Neural crest cell (in vitro differentiated cells): ENCODE measurements around the gene NFATC1. TPM values are rescaled to one million over a fixed set of nuclear protein-coding genes. Genes with fewer than 3 reads are reported as not detected.

Experiments used
- DNase-seq: peaks from one replicate; pipeline ENCODE4 v3.0.0; 2021; ENCODE audit warnings: low read depth, mixed read lengths, low spot score
- H3K27ac Mint-ChIP-seq: one replicate; pipeline ENCODE4 v1.8.0; 2021; ENCODE audit warnings: mild to moderate bottlenecking, mixed read lengths; ENCODE audit not compliant: unreplicated experiment
- H3K27me3 Mint-ChIP-seq: 2 replicates; pipeline ENCODE4 v1.8.0; 2021; ENCODE audit warnings: low read depth, mild to moderate bottlenecking, mixed read lengths
- H3K36me3 Mint-ChIP-seq: 2 replicates; pipeline ENCODE4 v1.8.0; 2021; ENCODE audit warnings: low read depth, mild to moderate bottlenecking, mixed read lengths
- H3K4me1 Mint-ChIP-seq: 2 replicates; pipeline ENCODE4 v1.8.0; 2021; ENCODE audit warnings: mixed read lengths
- H3K4me3 Mint-ChIP-seq: one replicate; pipeline ENCODE4 v1.8.0; 2021; ENCODE audit warnings: mild to moderate bottlenecking, mixed read lengths
- H3K9me3 Mint-ChIP-seq: 2 replicates; pipeline ENCODE4 v1.8.0; 2021; ENCODE audit warnings: mixed read lengths
- total RNA-seq: library from RNA; stranded (reverse); gene quantifications from 2 replicates; pipeline ENCODE4 v1.2.1, GENCODE V29; 2021
- TF ChIP-seq, protein P1 (sequence below): fragments of 200-600 bp; sonication (generic); conservative IDR thresholded peaks from 2 replicates; pipeline ENCODE4 v1.5.0; 2021; ENCODE audit warnings: antibody characterized with exemption, mild to moderate bottlenecking

Gene NFATC1
- total RNA-seq, 1 donor from 2014 or later: 2.4 TPM

- peaks cover 7% of the 10 kb centered on the region for H3K27me3 Mint-ChIP-seq
- no peak for DNase-seq
- H3K36me3 Mint-ChIP-seq: no peaks in the 10 kb centered on the region
- peaks cover 6% of the 10 kb centered on the region for H3K4me1 Mint-ChIP-seq
- H3K27ac Mint-ChIP-seq: no peak overlapping the region
- TF ChIP-seq, protein P1, sequence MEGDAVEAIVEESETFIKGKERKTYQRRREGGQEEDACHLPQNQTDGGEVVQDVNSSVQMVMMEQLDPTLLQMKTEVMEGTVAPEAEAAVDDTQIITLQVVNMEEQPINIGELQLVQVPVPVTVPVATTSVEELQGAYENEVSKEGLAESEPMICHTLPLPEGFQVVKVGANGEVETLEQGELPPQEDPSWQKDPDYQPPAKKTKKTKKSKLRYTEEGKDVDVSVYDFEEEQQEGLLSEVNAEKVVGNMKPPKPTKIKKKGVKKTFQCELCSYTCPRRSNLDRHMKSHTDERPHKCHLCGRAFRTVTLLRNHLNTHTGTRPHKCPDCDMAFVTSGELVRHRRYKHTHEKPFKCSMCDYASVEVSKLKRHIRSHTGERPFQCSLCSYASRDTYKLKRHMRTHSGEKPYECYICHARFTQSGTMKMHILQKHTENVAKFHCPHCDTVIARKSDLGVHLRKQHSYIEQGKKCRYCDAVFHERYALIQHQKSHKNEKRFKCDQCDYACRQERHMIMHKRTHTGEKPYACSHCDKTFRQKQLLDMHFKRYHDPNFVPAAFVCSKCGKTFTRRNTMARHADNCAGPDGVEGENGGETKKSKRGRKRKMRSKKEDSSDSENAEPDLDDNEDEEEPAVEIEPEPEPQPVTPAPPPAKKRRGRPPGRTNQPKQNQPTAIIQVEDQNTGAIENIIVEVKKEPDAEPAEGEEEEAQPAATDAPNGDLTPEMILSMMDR: no peak
- no peak overlapping the region for H3K4me3 Mint-ChIP-seq
- H3K9me3 Mint-ChIP-seq: no peaks in the 10 kb centered on the region
These were observed 115.1 kb downstream of the NFATC1 start for GRCh38 chr18:79510731-79511241.

- no peaks in the 10 kb centered on the region for H3K9me3 Mint-ChIP-seq
- DNase-seq: no peak
- peaks cover 6% of the 10 kb centered on the region for H3K4me1 Mint-ChIP-seq
- H3K36me3 Mint-ChIP-seq: no peaks in the 10 kb centered on the region
- H3K27me3 Mint-ChIP-seq: peaks cover 7% of the 10 kb centered on the region
- TF ChIP-seq, protein P1: no peak
- H3K4me3 Mint-ChIP-seq: no peak overlapping the region
- H3K27ac Mint-ChIP-seq: no peak overlapping the region
These were observed 115.5 kb downstream of the NFATC1 start for GRCh38 chr18:79511271-79511670.

DNA sequence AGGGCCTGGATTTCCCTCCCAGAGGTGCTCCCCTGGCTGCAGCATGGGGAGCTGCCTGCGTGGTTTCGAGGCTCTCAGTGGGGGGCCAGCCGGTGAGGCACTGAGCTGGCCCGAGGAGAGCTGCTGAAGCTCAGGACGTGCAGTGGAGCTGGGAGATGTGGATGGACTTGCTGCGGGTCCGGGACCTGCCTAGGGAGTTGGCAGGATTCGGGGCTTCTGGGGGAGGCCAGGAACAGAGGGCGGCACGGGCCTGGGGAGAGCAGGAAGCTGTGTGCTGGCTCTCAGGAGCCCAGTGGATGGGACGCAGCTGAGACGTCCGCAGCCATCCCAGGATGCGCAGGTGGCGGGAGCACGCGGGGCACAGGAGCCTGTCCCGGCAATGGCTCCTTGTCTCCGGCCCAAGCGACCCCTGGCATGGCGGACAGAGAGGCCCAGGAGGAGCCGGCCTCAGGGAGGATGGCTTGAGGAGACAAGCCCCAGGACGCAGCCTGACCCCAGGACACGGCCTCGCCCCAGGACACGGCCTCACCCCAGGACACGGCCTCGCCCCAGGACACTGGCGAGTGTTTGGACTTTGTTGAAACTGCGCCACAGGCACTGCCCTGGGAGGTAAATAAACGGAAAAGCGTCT lies 116.1 kb downstream of the NFATC1 start:
- no peak overlapping the region for H3K27ac Mint-ChIP-seq
- H3K9me3 Mint-ChIP-seq: no peaks in the 10 kb centered on the region
- H3K4me1 Mint-ChIP-seq: peaks cover 6% of the 10 kb centered on the region
- no peak for DNase-seq
- no peaks in the 10 kb centered on the region for H3K36me3 Mint-ChIP-seq
- TF ChIP-seq, protein P1: no peak
- H3K4me3 Mint-ChIP-seq: no peak overlapping the region
- H3K27me3 Mint-ChIP-seq: peaks cover 7% of the 10 kb centered on the region

- no peak for DNase-seq
- TF ChIP-seq, protein P1: no peak
- no peak overlapping the region for H3K27ac Mint-ChIP-seq
These were observed 117.0 kb downstream of the NFATC1 start for GRCh38 chr18:79512461-79513380.

DNA sequence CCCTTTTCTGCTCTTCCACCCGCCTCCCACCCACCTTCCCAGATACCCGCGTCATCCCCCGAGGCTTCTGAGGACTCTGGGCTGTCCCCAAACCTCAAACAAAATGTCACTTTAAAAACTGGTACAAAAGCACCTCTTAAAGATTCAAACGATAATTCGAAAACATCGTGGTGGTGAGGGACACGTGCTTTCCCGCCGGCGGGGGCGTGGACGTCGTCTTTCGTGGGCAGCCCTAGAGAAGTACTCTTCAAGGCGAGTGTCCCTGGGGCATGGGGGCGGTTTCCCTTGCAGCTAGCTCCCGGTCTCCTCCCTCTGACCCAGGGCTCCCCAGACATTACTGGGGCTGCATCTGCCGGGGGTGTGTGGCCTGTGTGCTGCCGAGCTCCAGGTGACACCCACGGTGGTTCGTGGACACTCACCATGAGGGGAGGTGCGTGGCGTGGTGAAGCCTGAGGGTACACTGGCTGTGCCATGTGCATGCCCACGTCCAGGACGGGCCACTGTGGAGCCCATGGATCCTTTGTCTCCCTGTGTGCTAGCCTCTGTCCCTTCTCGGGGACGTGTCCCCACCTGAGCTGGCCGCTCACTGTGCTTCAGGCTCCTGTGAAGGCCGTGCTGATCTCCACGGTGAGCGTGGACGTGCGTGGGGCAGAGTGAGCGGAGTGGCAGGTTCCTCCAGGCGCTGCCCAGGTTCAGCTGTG lies 117.8 kb downstream of the NFATC1 start:
- DNase-seq: no peak
- Mint-ChIP-seq H3K9me3 (no peaks in the 10 kb centered on the region), H3K4me1 (peaks cover 3% of the 10 kb centered on the region), H3K4me3 (no peak overlapping the region), H3K36me3 (no peaks in the 10 kb centered on the region), H3K27me3 (peaks cover 4% of the 10 kb centered on the region), H3K27ac (no peak overlapping the region)
- TF ChIP-seq, protein P1: no peak

More at GRCh38 chr18:79512461-79513380, 117.0 kb downstream of the NFATC1 start:
- Mint-ChIP-seq H3K9me3 (no peaks in the 10 kb centered on the region), H3K36me3 (no peaks in the 10 kb centered on the region), H3K27me3 (peaks cover 7% of the 10 kb centered on the region), H3K4me3 (no peak overlapping the region), H3K4me1 (peaks cover 6% of the 10 kb centered on the region)
